HEK293 (cell line): ENCODE data around the gene CHST12.

Experiments
- CTCF ChIA-PET: fragments of 350-600 bp; formaldehyde crosslinking; extraction: SDS; loops from one replicate; lab custom pipeline; 2021; ENCODE audit warnings: antibody characterized with exemption; lab: Yijun Ruan, JAX
- POLR2A ChIA-PET: fragments of 300-600 bp; formaldehyde crosslinking; extraction: SDS; loops from one replicate; lab custom pipeline; 2020; ENCODE audit warnings: antibody characterized with exemption, inconsistent platforms; lab: Yijun Ruan, JAX
- H3K27ac ChIP-seq: fragments of 200-500 bp; sonication (Bioruptor generic); 2 replicates; pipeline ENCODE4 v1.5.1; 2014; ENCODE audit warnings: low read depth, low read length, control low read depth, inconsistent platforms; ENCODE audit errors: extremely low read depth
- H3K36me3 ChIP-seq, 2 experiments: fragments of 200-500 bp in 1 of 2; sonication (Bioruptor generic) in 1 of 2; 1 replicate in 1 of 2; 2 replicates in 1 of 2; pipeline ENCODE4 v1.5.1; 2014 to 2017; ENCODE audit warnings: inconsistent platforms in 2 of 2, low read length in 2 of 2; ENCODE audit not compliant: control insufficient read depth in 2 of 2, insufficient read depth in 1 of 2
- H3K4me1 ChIP-seq: fragments of 200-500 bp; sonication (Bioruptor generic); 2 replicates; pipeline ENCODE4 v1.5.1; 2014; ENCODE audit warnings: mild to moderate bottlenecking, low read length, inconsistent platforms; ENCODE audit not compliant: control insufficient read depth, insufficient read depth
- H3K4me3 ChIP-seq: 2 replicates; pipeline ENCODE4 v1.5.1; 2011; ENCODE audit warnings: low read depth, mild to moderate bottlenecking, control low read depth, low read length, moderate library complexity
- H3K9me3 ChIP-seq: fragments of 200-500 bp; sonication (Bioruptor generic); 2 replicates; pipeline ENCODE4 v1.5.1; 2014; ENCODE audit warnings: low read depth, low read length, inconsistent platforms; ENCODE audit not compliant: control insufficient read depth, insufficient read depth
- IKZF3 ChIP-seq: fragments of 450-650 bp; IDR thresholded peaks from 2 replicates; pipeline ENCODE4 v1.5.0; 2018; ENCODE audit warnings: missing biosample characterization, mild to moderate bottlenecking, missing genetic modification characterization, moderate library complexity
- KLF1 ChIP-seq: fragments of 450-650 bp; formaldehyde crosslinking; IDR thresholded peaks from 2 replicates; pipeline ENCODE4 v1.5.1; 2016; ENCODE audit warnings: missing biosample characterization, missing genetic modification characterization
- MYNN ChIP-seq: fragments of 450-650 bp; formaldehyde crosslinking; IDR thresholded peaks from 2 replicates; pipeline ENCODE4 v1.5.1; 2016; ENCODE audit warnings: missing biosample characterization, missing genetic modification characterization, borderline replicate concordance
- PRDM6 ChIP-seq: fragments of 450-650 bp; formaldehyde crosslinking; IDR thresholded peaks from 2 replicates; pipeline ENCODE4 v1.5.1; 2017; ENCODE audit warnings: missing biosample characterization, missing genetic modification characterization
- SETDB1 ChIP-seq: IDR thresholded peaks from one replicate; pipeline ENCODE4 v1.6.1; 2017; ENCODE audit warnings: mild to moderate bottlenecking, low read length, moderate library complexity, mixed read lengths; ENCODE audit not compliant: insufficient read length
- ZEB2 ChIP-seq: fragments of 450-650 bp; formaldehyde crosslinking; IDR thresholded peaks from 2 replicates; pipeline ENCODE4 v1.5.1; 2016; ENCODE audit warnings: missing biosample characterization, missing genetic modification characterization
- ZNF148 ChIP-seq: fragments of 450-650 bp; formaldehyde crosslinking; IDR thresholded peaks from 2 replicates; pipeline ENCODE4 v1.5.0; 2017; ENCODE audit warnings: missing biosample characterization, missing genetic modification characterization, borderline replicate concordance
- ZNF248 ChIP-seq: fragments of 450-650 bp; formaldehyde crosslinking; IDR thresholded peaks from 2 replicates; pipeline ENCODE4 v1.5.1; 2017; ENCODE audit warnings: missing biosample characterization, missing genetic modification characterization
- ZNF274 ChIP-seq, 2 experiments: fragments of 200-500 bp in 1 of 2; fragments of 450-650 bp in 1 of 2; sonication (Bioruptor generic) in 1 of 2; formaldehyde crosslinking in 1 of 2; IDR thresholded peaks; 2 replicates each; pipeline versions ENCODE4 v1.5.1 to v1.6.1; 2014 to 2016; ENCODE audit warnings: borderline replicate concordance in 1 of 2, inconsistent platforms in 1 of 2, low read length in 1 of 2, missing biosample characterization in 1 of 2, missing genetic modification characterization in 1 of 2
- ZNF280C ChIP-seq: fragments of 450-650 bp; formaldehyde crosslinking; IDR thresholded peaks from 2 replicates; pipeline ENCODE4 v1.5.1; 2016; ENCODE audit warnings: missing biosample characterization, missing genetic modification characterization
- ZNF292 ChIP-seq: fragments of 450-650 bp; formaldehyde crosslinking; IDR thresholded peaks from 2 replicates; pipeline ENCODE4 v1.5.1; 2016; ENCODE audit warnings: low read depth, missing biosample characterization, missing genetic modification characterization, borderline replicate concordance
- ZNF391 ChIP-seq: fragments of 450-650 bp; formaldehyde crosslinking; IDR thresholded peaks from 2 replicates; pipeline ENCODE4 v1.5.1; 2016; ENCODE audit warnings: low read depth, missing biosample characterization, missing genetic modification characterization, borderline replicate concordance
- ZNF449 ChIP-seq: fragments of 450-650 bp; formaldehyde crosslinking; IDR thresholded peaks from 2 replicates; pipeline ENCODE4 v1.5.1; 2017; ENCODE audit warnings: missing biosample characterization, mild to moderate bottlenecking, missing genetic modification characterization, moderate library complexity
- ZNF76 ChIP-seq: fragments of 450-650 bp; formaldehyde crosslinking; IDR thresholded peaks from 2 replicates; pipeline ENCODE4; 2016; ENCODE audit warnings: low read depth, missing biosample characterization, missing genetic modification characterization, borderline replicate concordance
- TF ChIP-seq, protein P1 (sequence below): fragments of 450-650 bp; formaldehyde crosslinking; IDR thresholded peaks from 2 replicates; pipeline ENCODE4 v1.5.1; 2016; ENCODE audit warnings: missing biosample characterization, missing genetic modification characterization

Gene CHST12

GRCh38 chr7:2373124-2373556, 30.3 kb upstream of the CHST12 start:
- no peak overlapping the region for H3K27ac ChIP-seq
- ChIA-PET POLR2A (no interaction called here), CTCF (interaction anchor here (0.6 to 1.0 kb wide), 2 partner anchors 12 to 1218 kb away, joined by 3 to 5 read pairs; no protein-coding TSS in a partner anchor)

More at GRCh38 chr7:2373124-2373556, 30.3 kb upstream of the CHST12 start:
- H3K4me3 ChIP-seq, result no peak overlapping the region
- H3K9me3 ChIP-seq, result no peaks in the 10 kb centered on the region
- no peaks in the 10 kb centered on the region for H3K4me1 ChIP-seq
- H3K36me3 ChIP-seq, result peaks cover 44 to 91% of the 10 kb centered on the region in 2 experiments
- no peak for TF ChIP-seq ZNF148 (tag by site-specific recombination)
- TF ChIP-seq, protein P1, sequence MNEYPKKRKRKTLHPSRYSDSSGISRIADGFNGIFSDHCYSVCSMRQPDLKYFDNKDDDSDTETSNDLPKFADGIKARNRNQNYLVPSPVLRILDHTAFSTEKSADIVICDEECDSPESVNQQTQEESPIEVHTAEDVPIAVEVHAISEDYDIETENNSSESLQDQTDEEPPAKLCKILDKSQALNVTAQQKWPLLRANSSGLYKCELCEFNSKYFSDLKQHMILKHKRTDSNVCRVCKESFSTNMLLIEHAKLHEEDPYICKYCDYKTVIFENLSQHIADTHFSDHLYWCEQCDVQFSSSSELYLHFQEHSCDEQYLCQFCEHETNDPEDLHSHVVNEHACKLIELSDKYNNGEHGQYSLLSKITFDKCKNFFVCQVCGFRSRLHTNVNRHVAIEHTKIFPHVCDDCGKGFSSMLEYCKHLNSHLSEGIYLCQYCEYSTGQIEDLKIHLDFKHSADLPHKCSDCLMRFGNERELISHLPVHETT (tag by site-specific recombination), result no peak
- no peak for TF ChIP-seq PRDM6 (tag by site-specific recombination)
- TF ChIP-seq MYNN, result no peak
- TF ChIP-seq KLF1 (tag by site-specific recombination), result no peak
- no peak for TF ChIP-seq ZNF248 (tag by site-specific recombination)
- no peak for TF ChIP-seq ZNF292 (tag by site-specific recombination)
- TF ChIP-seq ZNF391, result no peak
- no peak for TF ChIP-seq ZNF280C
- no peak for TF ChIP-seq ZEB2 (tag by site-specific recombination)
- TF ChIP-seq ZNF76 (tag by site-specific recombination), result no peak
- no peak for TF ChIP-seq ZNF449 (tag by site-specific recombination)
- no peak for TF ChIP-seq SETDB1
- TF ChIP-seq IKZF3 (tag by site-specific recombination), result no peak
- TF ChIP-seq ZNF274 (IDR thresholded peaks at IDR 0.05; ENCODE audit: low read length), result no peak
- no peak for TF ChIP-seq ZNF274 (tag by site-specific recombination; IDR thresholded peaks at IDR 0.05; ENCODE audit: borderline replicate concordance)
- TF ChIP-seq, all 188 proteins: peak for 0
